AG04450 (cell line): ENCODE data around the gene STK32C. TPM values are rescaled to one million over a fixed set of nuclear protein-coding genes. Genes with fewer than 3 reads are reported as not detected.

Source experiments
- CTCF ChIA-PET: fragments of 300-600, 350-600 bp; formaldehyde crosslinking; extraction: SDS; loops from one replicate; lab custom pipeline; 2022; ENCODE audit warnings: antibody characterized with exemption, inconsistent platforms; lab: Charles Lee
- POLR2A ChIA-PET: fragments of 350-600 bp; formaldehyde crosslinking; extraction: SDS; loops from one replicate; lab custom pipeline; 2021; ENCODE audit warnings: antibody characterized with exemption, inconsistent platforms; lab: Yijun Ruan, JAX
- DNase-seq: peaks from one replicate; pipeline ENCODE4 v3.0.0-alpha.2; 2011; ENCODE audit warnings: low read depth, low spot score
- H3K27ac ChIP-seq: one replicate; pipeline ENCODE4 v1.5.1; 2012; ENCODE audit warnings: low read depth, low read length, control low read depth
- H3K27me3 ChIP-seq: one replicate; pipeline ENCODE4 v1.6.0; 2012; ENCODE audit warnings: low read length; ENCODE audit not compliant: control insufficient read depth, insufficient read depth
- H3K4me3 ChIP-seq: 2 replicates; pipeline ENCODE4 v1.5.1; 2011; ENCODE audit warnings: mild to moderate bottlenecking, low read depth, low read length, control low read depth
- H3K9me3 ChIP-seq: 2 replicates; pipeline ENCODE4 v1.5.1; 2012; ENCODE audit warnings: low read length; ENCODE audit not compliant: control insufficient read depth, insufficient read depth
- polyA plus RNA-seq: library from polyadenylated mRNA; depleted of rRNA; stranded (reverse); fragments of >200 nt; gene quantifications from 2 replicates; pipeline ENCODE4 v1.2.3, GENCODE V29; 2011
- TF ChIP-seq, protein P1 (sequence below): IDR thresholded peaks from 2 replicates; pipeline ENCODE4 v1.5.1; 2011; ENCODE audit warnings: low read depth, low read length, control low read depth, inconsistent platforms

STK32C gene
- polyA plus RNA-seq, 1 experiment: 5.3 TPM

- CTCF ChIA-PET: no interaction called here
- POLR2A ChIA-PET: no interaction called here
- DNase-seq: no peak
Measured at GRCh38 chr10:132229096-132229495, 78.7 kb downstream of the STK32C start.

GRCh38 chr10:132228616-132229015 lies 79.1 kb downstream of the STK32C start:
- POLR2A ChIA-PET: no interaction called here
- CTCF ChIA-PET: no interaction called here
- no peak for DNase-seq
- no peak overlapping the region for H3K4me3 ChIP-seq
- H3K9me3 ChIP-seq: no peaks in the 10 kb centered on the region; the same call in 1 of the 2 replicates
- H3K27ac ChIP-seq: no peak overlapping the region
- TF ChIP-seq, protein P1, sequence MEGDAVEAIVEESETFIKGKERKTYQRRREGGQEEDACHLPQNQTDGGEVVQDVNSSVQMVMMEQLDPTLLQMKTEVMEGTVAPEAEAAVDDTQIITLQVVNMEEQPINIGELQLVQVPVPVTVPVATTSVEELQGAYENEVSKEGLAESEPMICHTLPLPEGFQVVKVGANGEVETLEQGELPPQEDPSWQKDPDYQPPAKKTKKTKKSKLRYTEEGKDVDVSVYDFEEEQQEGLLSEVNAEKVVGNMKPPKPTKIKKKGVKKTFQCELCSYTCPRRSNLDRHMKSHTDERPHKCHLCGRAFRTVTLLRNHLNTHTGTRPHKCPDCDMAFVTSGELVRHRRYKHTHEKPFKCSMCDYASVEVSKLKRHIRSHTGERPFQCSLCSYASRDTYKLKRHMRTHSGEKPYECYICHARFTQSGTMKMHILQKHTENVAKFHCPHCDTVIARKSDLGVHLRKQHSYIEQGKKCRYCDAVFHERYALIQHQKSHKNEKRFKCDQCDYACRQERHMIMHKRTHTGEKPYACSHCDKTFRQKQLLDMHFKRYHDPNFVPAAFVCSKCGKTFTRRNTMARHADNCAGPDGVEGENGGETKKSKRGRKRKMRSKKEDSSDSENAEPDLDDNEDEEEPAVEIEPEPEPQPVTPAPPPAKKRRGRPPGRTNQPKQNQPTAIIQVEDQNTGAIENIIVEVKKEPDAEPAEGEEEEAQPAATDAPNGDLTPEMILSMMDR: no peak
- peaks cover 4% of the 10 kb centered on the region for H3K27me3 ChIP-seq

More at GRCh38 chr10:132229096-132229495, 78.7 kb downstream of the STK32C start:
- H3K9me3 ChIP-seq: no peaks in the 10 kb centered on the region; the same call in 1 of the 2 replicates
- no peak overlapping the region for H3K27ac ChIP-seq
- H3K4me3 ChIP-seq: no peak overlapping the region
- TF ChIP-seq, protein P1: no peak
- peaks cover 4% of the 10 kb centered on the region for H3K27me3 ChIP-seq

GRCh38 chr10:132227851-132228390 lies 79.8 kb downstream of the STK32C start:
- Histone ChIP-seq H3K27me3 (peaks cover 1% of the 10 kb centered on the region), H3K27ac (no peak overlapping the region), H3K9me3 (no peaks in the 10 kb centered on the region; the same call in 1 of the 2 replicates), H3K4me3 (no peak overlapping the region)
- TF ChIP-seq, protein P1: no peak
- ChIA-PET CTCF (no interaction called here), POLR2A (no interaction called here)
- DNase-seq: no peak

- no peak for DNase-seq
- POLR2A ChIA-PET: no interaction called here
- H3K27me3 ChIP-seq: no peaks in the 10 kb centered on the region
- CTCF ChIA-PET: interaction anchor here (0.6 to 2.2 kb wide), 3 partner anchors 125 to 1035 kb away, joined by 3 to 8 read pairs (median 3); no protein-coding TSS in a partner anchor
- TF ChIP-seq, protein P1: no peak
- no peak overlapping the region for H3K27ac ChIP-seq
- no peak overlapping the region for H3K4me3 ChIP-seq
- H3K9me3 ChIP-seq: no peaks in the 10 kb centered on the region; the same call in 1 of the 2 replicates
Measured at GRCh38 chr10:132226586-132227405, 81.0 kb downstream of the STK32C start.

- CTCF ChIA-PET: interaction anchor here (1.3 to 2.2 kb wide), 2 partner anchors 126 to 127 kb away, joined by 3 to 8 read pairs; no protein-coding TSS in a partner anchor
- H3K9me3 ChIP-seq: no peaks in the 10 kb centered on the region; the same call in 1 of the 2 replicates
- no peak overlapping the region for H3K27ac ChIP-seq
- TF ChIP-seq, protein P1: no peak
- POLR2A ChIA-PET: no interaction called here
- DNase-seq: no peak
- H3K4me3 ChIP-seq: no peak overlapping the region
- H3K27me3 ChIP-seq: no peaks in the 10 kb centered on the region
Measured at GRCh38 chr10:132225849-132226205, 81.9 kb downstream of the STK32C start.
